Activated naive CD4-positive, alpha-beta T cell treated with anti-CD3 and anti-CD28 coated beads, Interleukin-2, amount 50 U/mL, for 16 hours (primary cell): ENCODE results near the gene PCNX3.
A peak's percentile ranks its signal among the peaks of the same experiment; 100 is the strongest.

ENCODE experiments used
- DNase-seq: peaks from one replicate; pipeline ENCODE4 v3.0.0-alpha.2; 2020

Gene PCNX3

GRCh38 chr11:65580756-65581155, 34.8 kb upstream of the PCNX3 start:
- DNase-seq = no peak

DNA sequence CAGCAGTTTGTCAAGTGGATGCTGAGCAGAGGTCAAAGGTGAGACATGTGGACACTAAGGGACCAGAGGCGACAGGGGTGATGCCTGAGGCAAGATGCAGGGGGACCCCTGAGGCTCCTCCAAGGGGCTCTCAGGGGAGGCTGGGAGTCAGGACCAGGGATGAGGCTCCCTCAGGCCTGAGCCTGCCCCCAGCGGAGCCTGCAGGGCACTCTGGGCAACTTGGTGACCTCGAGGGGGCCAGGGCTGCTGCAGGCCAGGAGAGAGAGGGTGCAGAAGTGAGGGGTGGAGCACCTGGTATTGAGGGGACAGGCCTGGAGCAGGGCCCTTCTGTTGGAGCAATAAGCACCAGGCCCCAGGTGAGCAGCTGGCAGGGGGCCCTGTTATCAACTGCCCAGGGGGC, 33.6 kb upstream of the PCNX3 start:
- no peak for DNase-seq

DNA sequence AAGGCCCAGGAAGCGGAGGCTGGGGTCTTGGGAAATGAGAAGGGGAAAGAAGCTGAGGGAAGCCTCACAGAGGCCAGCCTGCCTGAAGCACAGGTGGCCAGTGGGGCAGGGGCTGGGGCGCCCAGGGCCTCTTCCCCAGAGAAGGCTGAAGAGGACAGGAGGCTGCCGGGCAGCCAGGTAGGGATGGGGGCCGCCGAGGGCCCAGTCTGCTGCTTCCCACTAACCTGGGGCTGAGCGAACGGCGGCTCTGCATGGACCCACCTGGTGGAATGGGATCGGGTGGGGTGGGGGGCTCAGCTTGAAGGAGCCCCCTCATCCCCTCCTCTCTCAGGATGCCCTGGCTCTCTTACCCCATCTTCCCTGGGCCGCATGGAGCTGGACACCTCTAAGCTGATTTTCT, 32.0 kb upstream of the PCNX3 start:
- no peak for DNase-seq

- no peak for DNase-seq
These were observed 31.5 kb upstream of the PCNX3 start for GRCh38 chr11:65584106-65584505.

- DNase-seq = no peak
These were observed 30.8 kb upstream of the PCNX3 start for GRCh38 chr11:65584723-65585171.

GRCh38 chr11:65585396-65586246, 30.0 kb upstream of the PCNX3 start:
- no peak for DNase-seq

DNA sequence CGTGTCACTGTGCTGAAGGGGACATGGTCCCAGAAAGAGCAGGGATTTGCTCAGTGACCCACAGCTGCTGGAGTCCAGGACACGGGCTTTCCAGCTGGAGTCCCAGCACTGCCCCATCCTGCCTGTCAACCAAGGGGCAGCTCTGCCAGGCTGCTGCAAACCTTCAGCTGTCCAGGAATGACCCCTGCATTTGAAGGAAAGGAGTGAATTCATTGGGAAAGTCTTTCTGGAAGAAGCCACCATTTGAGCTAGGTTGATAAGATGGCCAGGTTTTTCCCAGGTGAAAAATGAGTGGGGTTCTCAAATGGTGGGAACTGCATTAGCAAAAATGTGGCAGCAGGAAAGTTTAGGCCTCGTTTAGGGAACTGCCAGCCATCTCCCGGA, 29.3 kb upstream of the PCNX3 start:
- DNase-seq = no peak

- no peak for DNase-seq
These were observed 28.9 kb upstream of the PCNX3 start for GRCh38 chr11:65586676-65587075.

DNA sequence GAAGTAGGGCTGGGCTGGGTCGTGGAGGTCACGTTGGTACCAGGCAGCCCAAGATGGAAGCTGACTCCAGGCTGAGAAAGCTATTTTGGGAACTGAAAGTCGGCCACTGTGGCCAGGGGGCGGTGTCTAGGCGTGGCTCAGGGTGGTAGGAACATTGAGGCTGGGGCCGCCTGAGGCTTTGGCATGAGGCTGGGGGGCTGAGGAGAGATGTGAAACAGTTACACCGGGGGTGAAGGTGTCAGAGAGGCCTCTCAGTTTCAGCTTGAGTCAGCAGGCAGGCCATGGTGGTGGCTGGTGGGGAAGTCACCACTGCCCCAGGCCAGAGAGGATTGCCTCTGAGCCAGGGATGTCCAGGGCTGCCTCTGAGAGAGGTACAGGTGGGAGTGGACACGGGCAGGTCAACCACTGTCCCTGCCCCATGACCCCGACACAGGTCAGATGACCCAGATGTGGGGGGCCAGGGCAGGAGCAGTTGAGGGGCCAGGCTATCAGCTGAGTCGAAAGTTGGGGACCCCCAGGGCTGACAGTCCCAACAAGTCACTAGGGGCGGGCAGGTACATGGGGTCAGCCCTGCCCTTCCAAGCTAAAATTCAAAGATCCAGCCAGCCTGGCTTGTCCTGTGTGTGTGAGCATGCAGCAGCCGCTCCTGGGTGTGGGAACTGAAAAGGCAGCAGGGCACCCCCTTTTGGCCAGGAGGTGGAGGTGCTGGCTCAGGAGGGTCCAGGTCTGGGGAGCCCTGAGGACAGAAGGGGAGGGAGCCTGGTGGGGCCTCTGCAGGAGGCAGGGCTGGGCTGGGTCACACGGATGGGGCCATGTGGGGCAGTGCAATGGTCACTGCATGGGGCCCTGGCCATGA, 27.1 kb upstream of the PCNX3 start:
- peak; percentile 74 for DNase-seq

DNA sequence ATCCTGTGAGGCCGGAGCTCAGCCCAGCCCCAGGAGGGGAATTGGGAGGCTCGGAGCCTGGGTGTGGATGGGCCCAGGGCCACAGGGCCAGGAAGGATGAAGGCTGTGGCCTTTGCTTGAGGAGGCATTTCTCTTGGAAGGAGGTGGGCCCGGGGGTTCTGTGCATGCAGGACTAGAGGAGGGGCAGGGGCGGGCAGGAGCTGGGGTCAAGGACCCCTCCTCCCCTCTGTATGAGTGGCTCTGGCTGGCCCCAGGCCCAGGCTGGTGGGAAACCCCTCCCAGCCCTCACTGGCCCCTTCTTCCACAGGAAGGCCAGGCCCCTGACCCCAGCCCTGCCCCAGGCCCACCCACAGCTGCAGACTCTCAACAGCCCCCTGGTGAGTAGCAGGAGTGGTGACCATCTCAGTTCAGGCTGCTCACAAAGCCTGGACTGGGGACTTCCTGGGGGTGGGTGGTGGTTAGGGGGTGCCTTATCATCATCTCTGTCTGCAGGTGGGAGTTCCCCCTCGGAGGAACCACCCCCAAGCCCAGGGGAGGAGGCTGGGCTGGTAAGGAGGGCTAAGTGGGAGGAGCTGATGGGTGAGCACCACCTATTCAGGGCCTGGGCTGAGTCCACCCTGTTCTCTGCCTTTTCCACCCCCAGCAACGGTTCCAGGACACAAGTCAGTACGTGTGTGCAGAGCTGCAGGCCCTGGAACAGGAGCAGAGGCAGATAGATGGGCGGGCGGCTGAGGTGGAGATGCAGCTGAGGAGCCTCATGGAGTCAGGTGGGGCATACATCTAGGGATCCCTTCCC, 25.9 kb upstream of the PCNX3 start:
- no peak for DNase-seq

GRCh38 chr11:65590240-65590738, 25.3 kb upstream of the PCNX3 start:
- no peak for DNase-seq

DNA sequence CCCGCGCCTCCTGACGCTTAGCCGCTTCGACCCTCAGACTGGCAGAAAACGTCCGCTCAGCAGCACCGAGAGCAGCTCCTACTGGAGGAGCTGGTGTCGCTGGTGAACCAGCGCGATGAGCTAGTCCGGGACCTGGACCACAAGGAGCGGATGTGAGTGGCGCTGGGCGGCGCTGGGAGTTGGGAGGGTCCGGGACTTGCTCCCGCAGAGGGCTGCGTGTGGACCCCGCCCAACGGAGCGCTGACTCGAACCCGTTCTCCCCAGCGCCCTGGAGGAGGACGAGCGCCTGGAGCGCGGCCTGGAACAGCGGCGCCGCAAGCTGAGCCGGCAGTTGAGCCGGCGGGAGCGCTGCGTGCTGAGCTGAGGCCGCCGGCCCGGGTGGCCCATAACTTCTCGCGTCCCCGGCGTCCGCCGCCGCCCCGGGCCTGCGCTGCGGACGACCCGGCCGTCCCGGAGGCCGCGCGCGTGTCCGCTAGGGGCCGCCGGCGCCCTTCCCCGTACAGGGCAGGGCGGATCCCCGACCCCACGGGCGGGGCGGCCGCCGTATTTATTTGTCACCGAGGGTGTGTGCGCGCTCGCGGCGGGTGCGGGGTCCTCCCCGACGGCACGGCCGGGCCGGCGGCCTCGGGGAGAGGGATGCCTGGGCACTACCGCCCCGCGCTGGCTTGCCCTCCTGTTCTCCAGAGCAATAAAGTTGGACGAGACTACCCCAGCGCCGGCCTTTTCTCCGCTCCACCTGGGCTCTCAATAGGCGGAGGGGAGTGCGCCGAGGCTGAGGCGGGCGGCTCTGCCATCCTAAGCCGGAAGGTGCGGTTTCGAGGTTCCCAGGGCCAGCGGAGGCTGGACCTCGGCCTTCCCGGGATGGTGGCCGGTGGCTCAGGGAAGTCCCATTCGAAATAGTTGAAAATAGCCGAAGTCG, 23.4 kb upstream of the PCNX3 start:
- no peak for DNase-seq

GRCh38 chr11:65592858-65593517, 22.6 kb upstream of the PCNX3 start:
- DNase-seq = no peak

GRCh38 chr11:65593518-65594414, 21.8 kb upstream of the PCNX3 start:
- peak; percentile 58 for DNase-seq

DNA sequence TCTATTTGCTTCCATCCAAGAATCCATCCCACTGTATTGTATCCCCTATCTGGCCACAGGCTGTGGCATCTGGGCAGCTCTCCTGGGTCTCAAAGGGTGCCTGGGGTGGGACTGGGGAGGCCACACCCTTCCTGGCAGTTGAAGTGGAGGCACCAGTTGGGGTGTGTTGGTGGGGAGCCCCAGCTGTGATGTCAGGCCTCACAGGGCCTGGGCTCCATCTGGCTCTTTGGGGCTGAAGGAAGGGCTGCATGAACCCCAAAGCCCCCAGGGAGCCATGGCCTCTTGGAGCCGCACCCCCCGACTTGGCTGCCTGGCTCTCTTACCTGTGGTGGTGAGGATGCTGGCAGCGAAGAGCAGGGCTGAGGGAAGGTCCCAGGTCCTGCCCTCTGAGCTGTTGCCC, 20.4 kb upstream of the PCNX3 start:
- DNase-seq = no peak

GRCh38 chr11:65595543-65596281, 19.9 kb upstream of the PCNX3 start, which contains the start of gene KCNK7:
TSS of gene KCNK7 (minus strand) at chr11:65595800. CDS start at chr11:65595772, 28 bp downstream.
- no peak for DNase-seq

GRCh38 chr11:65596520-65596919, 19.1 kb upstream of the PCNX3 start:
- no peak for DNase-seq

- DNase-seq = no peak
These were observed 17.3 kb upstream of the PCNX3 start for GRCh38 chr11:65598258-65598699.
